ENCODE measurements around the gene VAMP4.
"Not testable (repeated sequence)": the region's sequence is repeated elsewhere in the genome, so short reads cannot be mapped to it uniquely, and the experiment has no call there.

The VAMP4 gene

DNA sequence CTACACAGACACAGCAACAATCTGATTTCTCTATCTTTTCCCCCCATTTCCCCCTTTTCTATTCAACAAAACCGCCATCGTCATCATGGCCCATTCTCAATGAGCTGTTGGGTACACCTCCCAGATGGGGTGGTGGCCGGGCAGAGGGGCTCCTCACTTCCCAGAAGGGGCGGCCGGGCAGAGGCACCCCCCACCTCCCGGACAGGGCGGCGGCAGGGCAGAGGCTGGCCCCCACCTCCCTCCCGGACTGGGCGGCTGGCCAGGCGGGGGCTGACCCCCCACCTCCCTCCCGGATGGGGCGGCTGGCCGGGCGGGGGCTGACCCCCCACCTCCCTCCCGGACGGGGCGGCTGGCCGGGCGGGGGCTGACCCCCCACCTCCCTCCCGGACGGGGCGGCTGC is 48.3 kb downstream of the VAMP4 start:
- not testable (repeated sequence) for DNase-seq

GRCh38 chr1:171683870-171684269 is 58.0 kb downstream of the VAMP4 start:
- DNase-seq: no peak

GRCh38 chr1:171680339-171680738 is 61.5 kb downstream of the VAMP4 start:
- no peak for DNase-seq

GRCh38 chr1:171676823-171677222 is 65.0 kb downstream of the VAMP4 start:
- no peak for DNase-seq

DNA sequence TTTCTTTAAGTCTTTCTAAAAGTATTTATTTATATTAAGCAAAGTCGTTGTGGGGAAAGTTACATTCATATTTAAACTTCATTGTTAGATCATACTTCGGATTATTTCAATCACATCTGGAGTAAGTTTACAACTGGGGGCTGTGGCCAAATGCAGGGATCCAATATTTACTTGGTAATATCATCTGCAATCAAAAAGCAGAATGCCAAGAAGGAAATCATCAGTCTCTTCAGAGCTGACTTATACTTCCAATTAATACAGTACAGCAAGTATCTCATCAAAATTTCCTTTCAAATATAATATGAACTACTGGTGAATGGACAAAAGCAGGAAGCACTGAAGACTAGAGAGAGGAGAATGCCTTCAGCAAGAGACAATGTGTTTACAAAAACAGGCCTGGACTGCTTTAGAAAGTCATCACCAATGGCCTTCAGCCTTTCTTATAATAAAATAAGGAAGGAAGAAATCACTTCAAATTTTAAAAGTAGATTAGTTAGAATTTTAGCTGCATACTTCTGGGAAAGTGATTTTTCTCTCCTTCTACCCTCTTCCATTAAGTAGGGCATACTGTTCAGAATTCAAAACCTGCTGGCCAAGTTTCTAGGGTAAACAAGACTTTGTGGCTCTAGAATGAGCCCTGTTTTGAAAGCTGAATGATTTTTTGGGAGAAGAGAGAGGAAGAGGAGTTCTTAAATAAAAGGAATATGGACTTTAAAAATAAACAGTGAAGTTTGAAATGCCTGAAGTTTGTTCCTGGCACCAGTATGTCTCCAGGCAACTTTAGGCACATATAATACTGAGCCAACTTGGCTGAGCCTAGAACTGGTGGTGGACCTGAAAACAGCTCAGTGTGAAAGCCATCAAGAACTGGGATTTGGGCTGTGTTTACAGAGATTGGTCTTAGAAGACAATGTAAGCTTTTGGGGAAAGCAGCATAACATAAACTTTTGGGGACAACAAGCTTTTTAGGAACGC is 67.1 kb downstream of the VAMP4 start:
- no peak for DNase-seq

DNA sequence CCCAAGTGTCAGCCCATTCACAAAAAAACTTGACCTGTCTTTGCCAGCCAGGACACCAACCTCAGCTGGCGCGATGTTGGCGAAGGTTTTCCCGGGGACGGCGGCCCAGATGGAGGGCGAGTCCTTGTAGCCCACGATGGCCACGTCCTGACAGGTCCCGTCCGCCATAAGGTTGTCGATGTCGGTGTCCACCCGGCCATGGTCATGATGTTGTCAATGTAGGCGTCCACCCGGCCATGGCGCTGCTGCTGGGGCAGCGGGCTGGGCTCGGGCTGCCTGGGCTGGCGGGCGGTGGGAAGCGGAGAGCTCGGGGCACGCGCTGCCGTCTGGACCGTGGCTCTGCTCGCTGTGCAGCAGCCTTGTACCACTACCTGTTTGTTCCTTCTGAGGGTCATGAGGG is 71.1 kb downstream of the VAMP4 start:
- DNase-seq: no peak

DNA sequence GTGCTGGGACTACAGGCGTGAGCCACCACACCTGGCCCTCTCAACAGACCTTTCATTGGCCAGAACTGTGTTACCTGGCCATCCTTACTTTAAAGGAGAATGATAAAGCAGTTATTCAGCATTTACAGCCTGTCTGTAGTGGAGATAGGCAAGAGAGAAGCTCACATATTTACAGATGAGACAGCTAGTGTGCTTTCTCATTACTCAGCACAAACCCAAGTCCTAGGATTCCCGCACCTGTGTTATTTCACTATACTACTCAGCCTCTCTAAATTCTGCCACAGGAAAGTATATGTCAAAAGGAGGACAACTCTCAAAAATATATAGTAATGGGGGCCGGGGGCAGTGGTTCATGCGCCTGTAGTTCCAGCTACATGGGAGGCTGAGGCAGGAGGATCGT is 73.5 kb downstream of the VAMP4 start:
- no peak for DNase-seq

- DNase-seq: no peak
Measured at GRCh38 chr1:171666114-171666769, 75.6 kb downstream of the VAMP4 start.

DNA sequence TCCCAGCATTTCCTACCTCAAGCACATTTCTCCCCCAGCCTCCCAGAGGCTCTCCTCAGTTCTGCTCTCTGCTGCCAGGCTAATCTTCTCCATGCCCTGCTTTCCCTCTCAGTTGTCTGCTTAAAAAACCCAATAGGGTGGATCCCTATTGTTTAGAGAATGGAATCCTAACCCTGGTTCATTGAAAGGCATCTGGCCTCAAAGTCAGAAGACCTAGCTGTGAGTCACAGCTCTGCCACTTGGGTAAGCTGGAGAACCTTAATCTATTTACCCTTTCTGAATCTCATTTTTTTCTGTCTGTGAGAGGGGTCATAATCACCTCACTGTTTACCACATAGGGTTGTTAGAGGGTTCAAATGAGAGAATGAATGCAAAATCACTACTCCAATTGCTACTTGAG is 76.9 kb downstream of the VAMP4 start:
- DNase-seq: no peak

GRCh38 chr1:171663854-171664575 is 77.8 kb downstream of the VAMP4 start:
- no peak for DNase-seq

DNA sequence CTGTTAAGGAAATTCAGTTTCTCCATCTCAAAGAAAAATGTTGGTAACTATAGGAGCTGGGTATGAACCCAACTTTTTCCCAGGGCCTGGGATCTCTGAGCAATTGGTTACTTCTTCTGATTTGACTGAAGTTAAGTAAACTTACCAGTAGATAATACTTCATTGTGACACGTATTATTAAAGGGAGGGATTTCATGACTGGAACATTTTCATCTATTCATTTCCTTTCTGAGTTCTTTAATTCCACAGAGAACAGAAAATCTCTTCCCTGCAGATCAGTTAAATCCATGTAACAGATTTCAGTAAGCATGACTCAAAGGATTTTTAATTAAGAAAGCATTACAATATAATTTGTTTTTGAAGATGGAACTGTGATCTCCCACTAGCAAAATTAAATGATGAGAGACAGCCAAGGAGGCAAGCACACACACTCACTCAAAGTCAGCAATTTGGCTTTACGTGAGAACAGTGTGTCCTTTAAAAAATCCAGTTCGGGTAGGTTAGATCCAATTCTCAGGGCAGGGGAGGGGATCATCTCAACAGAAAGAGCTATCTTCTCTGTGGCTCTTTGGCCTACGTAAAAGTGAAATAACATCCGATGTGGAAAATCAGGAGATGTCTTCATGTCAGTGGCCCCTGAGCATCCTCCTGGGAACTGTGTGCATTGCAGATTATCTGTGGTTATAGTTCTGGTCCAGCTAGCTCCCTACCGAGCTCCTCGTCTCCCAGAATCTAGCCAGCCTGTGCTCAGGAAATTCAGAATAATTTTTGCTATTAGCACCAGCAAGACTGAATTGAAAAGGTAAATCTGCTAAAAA is 78.6 kb downstream of the VAMP4 start:
- no peak for DNase-seq

- DNase-seq: no peak
Measured at GRCh38 chr1:171661076-171661650, 80.7 kb downstream of the VAMP4 start.

- DNase-seq: not testable (repeated sequence)
Measured at GRCh38 chr1:171656206-171656605, 85.7 kb downstream of the VAMP4 start.

- no peak for DNase-seq
Measured at GRCh38 chr1:171655746-171656116, 86.1 kb downstream of the VAMP4 start.

DNA sequence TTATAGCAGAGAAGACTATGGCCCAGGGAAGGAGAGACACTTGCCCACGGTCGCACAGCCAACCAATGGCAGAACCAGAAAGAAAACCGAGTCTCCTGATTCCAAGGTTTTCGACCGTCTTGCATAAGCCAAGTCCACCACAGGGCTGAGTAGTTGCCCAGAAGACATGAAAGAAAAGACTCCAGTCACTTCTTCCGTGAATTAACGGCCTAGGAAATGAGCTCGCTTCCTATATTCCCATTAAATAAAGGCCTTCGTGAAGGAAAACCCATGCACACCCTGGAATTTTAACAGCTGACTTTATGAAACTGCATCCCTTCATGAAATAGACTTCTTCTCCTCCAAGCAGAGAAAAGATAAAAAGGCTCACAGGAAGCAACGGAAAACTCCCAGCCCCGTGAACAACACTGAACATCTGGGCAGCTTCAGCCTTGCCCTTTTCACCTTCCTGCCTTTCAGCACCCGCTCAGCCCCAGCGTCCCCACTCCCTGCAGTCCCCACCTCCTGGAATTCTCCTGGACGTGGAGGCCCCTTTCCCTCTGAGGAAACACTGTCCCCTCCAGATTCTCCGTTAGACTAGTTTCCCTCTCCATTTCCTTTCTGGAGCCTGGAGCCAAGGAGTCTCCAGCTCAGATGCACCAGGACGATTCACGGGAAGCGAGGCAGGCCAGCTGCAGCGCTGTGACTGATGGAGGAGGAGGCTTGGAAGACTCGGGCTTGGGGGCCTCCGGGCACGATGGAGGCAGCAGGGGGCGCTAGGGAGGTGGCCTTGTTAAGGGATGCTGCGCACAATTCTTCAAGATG is 86.7 kb downstream of the VAMP4 start:
- no peak for DNase-seq

DNA sequence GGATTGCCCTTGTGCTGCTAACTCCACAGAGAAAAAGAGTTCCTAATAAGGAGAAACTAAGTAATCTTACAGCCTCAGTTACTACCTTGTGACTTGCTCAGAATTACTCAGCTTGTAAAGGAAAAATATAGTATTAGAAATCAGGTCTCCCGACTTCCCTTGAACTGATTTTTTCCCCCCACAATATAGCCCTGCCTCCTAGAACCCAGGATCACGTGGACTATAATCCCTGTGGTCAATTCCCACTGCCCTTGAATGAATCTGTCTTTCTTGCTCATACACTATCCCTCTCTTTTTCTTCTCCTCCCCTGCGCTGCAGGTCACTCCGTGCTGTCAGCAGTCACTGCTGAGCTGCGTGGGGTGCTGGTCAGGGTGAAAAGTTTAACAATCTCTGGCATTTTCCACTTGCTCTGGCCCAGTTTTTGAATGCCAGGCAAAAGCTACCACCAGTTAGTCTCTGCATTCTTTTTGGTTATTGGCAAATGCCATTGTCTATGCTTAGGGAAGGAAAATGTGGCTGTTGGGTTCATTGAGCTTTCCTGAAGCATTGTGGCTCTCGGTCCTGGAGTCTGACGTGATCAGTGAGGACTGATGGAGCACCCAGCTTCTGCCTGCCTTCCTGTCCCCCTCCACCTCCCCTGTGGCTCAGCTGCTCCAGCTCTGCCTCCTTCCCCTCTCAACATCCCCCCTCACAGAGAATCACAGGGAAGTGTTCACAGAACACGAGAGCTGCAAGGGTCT is 87.5 kb downstream of the VAMP4 start:
- DNase-seq: no peak

DNA sequence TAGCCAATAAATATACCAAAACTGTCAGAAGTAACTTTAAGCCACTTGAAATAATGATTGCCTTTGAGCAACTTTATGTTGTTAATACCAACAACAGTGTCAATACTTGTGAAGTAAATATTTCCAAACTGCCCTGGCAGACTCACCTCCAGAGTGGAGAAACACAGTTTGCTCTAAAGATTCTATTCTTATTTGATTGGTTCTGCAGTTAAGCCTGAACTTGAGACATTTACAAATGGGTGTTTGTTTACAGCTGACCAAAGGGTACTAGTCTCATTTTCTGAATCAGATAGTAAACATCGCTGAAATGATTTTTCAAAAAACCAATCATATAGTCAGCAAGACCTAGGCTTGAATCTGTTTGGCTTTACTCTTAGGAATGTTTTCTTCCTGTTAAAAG is 88.1 kb downstream of the VAMP4 start:
- no peak for DNase-seq

- DNase-seq: no peak
Measured at GRCh38 chr1:171652234-171652822, 89.5 kb downstream of the VAMP4 start, which contains the start of gene MYOC. TSS of gene MYOC (minus strand) at chr1:171652688. CDS start at chr1:171652611, 77 bp downstream.

All from NCI-H510A (cell line).